GM23248 (cell line): ENCODE results near the gene DNAJC3. TPM values are rescaled to one million over a fixed set of nuclear protein-coding genes. Genes with fewer than 3 reads are reported as not detected.

ENCODE experiments used
- DNase-seq: peaks from one replicate; pipeline ENCODE4 v3.0.0-alpha.2; 2015
- H2AFZ ChIP-seq: fragments of 200-600 bp; sonication (generic); 2 replicates; pipeline ENCODE4 v1.6.1; 2016; ENCODE audit warnings: antibody characterized with exemption
- H3F3A ChIP-seq: fragments of 200-600 bp; sonication (generic); 2 replicates; pipeline ENCODE4 v1.6.1; 2016; ENCODE audit warnings: mild to moderate bottlenecking, antibody characterized with exemption, mixed run types; ENCODE audit not compliant: insufficient read depth
- H3K27ac ChIP-seq: fragments of 200-600 bp; sonication (generic); 2 replicates; pipeline ENCODE4 v1.5.1; 2016; ENCODE audit warnings: mild to moderate bottlenecking
- H3K27me3 ChIP-seq: fragments of 200-600 bp; sonication (generic); replicated peaks from 2 replicates; pipeline ENCODE4 v1.6.1; 2016; ENCODE audit warnings: mild to moderate bottlenecking; ENCODE audit not compliant: insufficient read depth
- H3K36me3 ChIP-seq: fragments of 200-600 bp; sonication (generic); 2 replicates; pipeline ENCODE4 v1.6.1; 2016; ENCODE audit warnings: low read depth, mild to moderate bottlenecking
- H3K4me1 ChIP-seq: fragments of 200-600 bp; sonication (generic); 2 replicates; pipeline ENCODE4 v1.6.1; 2016; ENCODE audit warnings: mild to moderate bottlenecking; ENCODE audit not compliant: insufficient read depth
- H3K4me2 ChIP-seq: fragments of 200-600 bp; sonication (generic); one replicate; pipeline ENCODE4 v1.6.1; 2016; ENCODE audit warnings: mild to moderate bottlenecking; ENCODE audit not compliant: unreplicated experiment
- H3K4me3 ChIP-seq: fragments of 200-600 bp; sonication (generic); 2 replicates; pipeline ENCODE4 v1.5.1; 2016; ENCODE audit warnings: mild to moderate bottlenecking
- H3K79me2 ChIP-seq: fragments of 200-600 bp; sonication (generic); 2 replicates; pipeline ENCODE4 v1.6.1; 2016; ENCODE audit warnings: mild to moderate bottlenecking; ENCODE audit not compliant: insufficient read depth
- H3K9ac ChIP-seq: fragments of 200-600 bp; sonication (generic); 2 replicates; pipeline ENCODE4 v1.6.1; 2016; ENCODE audit warnings: mild to moderate bottlenecking
- H3K9me2 ChIP-seq: fragments of 200-600 bp; sonication (generic); 2 replicates; pipeline ENCODE4 v1.6.1; 2016; ENCODE audit warnings: mixed run types, mild to moderate bottlenecking, moderate library complexity; ENCODE audit not compliant: insufficient read depth
- H3K9me3 ChIP-seq: fragments of 200-600 bp; sonication (generic); one replicate; pipeline ENCODE4 v1.6.1; 2017; ENCODE audit warnings: low read depth
- H4K20me1 ChIP-seq: fragments of 200-600 bp; sonication (generic); 2 replicates; pipeline ENCODE4 v1.6.0; 2016; ENCODE audit not compliant: insufficient read depth
- EZH2 ChIP-seq: fragments of 200-600 bp; sonication (generic); IDR thresholded peaks from 2 replicates; pipeline ENCODE4 v1.6.1; 2018; ENCODE audit warnings: antibody characterized with exemption, mild to moderate bottlenecking; ENCODE audit not compliant: insufficient read depth, poor library complexity, severe bottlenecking
- EZH2phosphoT487 ChIP-seq: fragments of 200-600 bp; sonication (generic); IDR thresholded peaks from 2 replicates; pipeline ENCODE4 v1.6.1; 2018; ENCODE audit warnings: antibody characterized with exemption, moderate library complexity, mild to moderate bottlenecking, low read depth; ENCODE audit not compliant: insufficient read depth
- WGBS, 2 experiments: methylation state at CpG; one replicate each; pipeline ENCODE4 v1.1.6; 2015 to 2017; ENCODE audit warnings: low lambda C conversion rate in 2 of 2, low coverage in 1 of 2; ENCODE audit errors: missing lambda C conversion rate in 2 of 2; 5-methylcytosine and 5-hydroxymethylcytosine counted together
- in situ Hi-C: fragments of 300-500 bp; cut with MboI; formaldehyde crosslinking; loops from 2 replicates; pipeline ENCODE4 v1.15.0; 2020
- polyA plus RNA-seq: library from polyadenylated mRNA; unstranded; fragments of >200 nt; fragmentation: Nextera tagmentation; extraction: Ambion mirVana; gene quantifications from 2 replicates; pipeline ENCODE4 v1.2.1, GENCODE V29; 2016
- total RNA-seq: library from RNA; depleted of rRNA; stranded (reverse); fragments of >200 nt; shearing (Covaris generic); gene quantifications from 2 replicates; pipeline ENCODE4 v1.2.3, GENCODE V29; 2014

Gene DNAJC3
- total and polyA plus RNA-seq, 2 experiments from 2014 or later: 39.5 to 42.4 TPM

DNA sequence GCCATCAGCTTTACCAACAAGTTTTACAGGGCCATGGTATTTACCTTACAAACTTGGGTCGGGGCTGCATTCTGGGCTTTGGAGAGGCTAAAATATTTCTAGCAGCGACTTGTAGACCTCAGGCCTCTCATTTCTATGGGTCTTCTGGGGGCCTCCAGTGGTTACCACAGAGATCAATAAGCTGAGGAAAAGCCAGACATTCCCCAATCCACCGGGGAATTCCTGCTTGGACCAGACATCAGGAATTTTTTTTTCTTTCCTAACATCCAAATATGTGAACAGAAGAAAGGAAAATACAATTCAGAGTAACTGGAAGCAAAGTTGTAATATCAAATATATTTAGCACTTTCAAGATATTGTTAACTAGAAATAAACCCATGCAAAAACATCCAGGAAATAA is 33.9 kb upstream of the DNAJC3 start:
- Histone ChIP-seq H4K20me1 (no peaks in the 10 kb centered on the region), H2AFZ (peak overlapping the region; percentile 100), H3K9ac (peak overlapping the region; percentile 76), H3K27me3 (no peaks in the 10 kb centered on the region), H3K9me3 (no peaks in the 10 kb centered on the region), H3F3A (0 out of 2 replicates have a peak, but pooled peaks cover 7% of the 10 kb centered on the region), H3K79me2 (peaks cover 24% of the 10 kb centered on the region), H3K9me2 (no peaks in the 10 kb centered on the region), H3K36me3 (peaks cover 6% of the 10 kb centered on the region; the same call in 1 of the 2 replicates), H3K27ac (no peak overlapping the region), H3K4me1 (peaks cover 12% of the 10 kb centered on the region), H3K4me2 (peak overlapping the region; percentile 90), H3K4me3 (peak overlapping the region; percentile 79)
- WGBS, 2 experiments: 94 to 95% methylated on average over 3 of the region's 3 CpGs
- no peak for DNase-seq
- in situ Hi-C loops: no loop called here
- TF ChIP-seq EZH2 (no peak), EZH2phosphoT487 (no peak)

DNA sequence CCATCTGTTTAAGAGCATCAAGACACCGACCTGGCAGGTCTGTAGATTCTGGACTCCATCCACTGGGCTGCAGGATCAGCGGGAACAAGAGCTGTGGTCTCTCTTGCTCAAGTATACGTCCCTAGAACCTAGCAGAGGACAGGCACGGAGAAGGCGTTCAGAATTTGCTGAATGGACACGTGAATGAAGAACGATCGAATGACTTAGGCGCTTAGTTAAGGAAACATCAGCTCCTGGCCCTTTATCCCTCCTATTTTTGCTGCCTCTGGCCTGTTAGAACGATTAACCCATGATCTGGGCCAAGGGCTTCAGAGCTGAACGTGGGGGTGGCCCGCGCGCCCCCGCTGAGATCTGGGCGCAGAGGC is 33.4 kb upstream of the DNAJC3 start:
- peaks cover 6% of the 10 kb centered on the region; the same call in 1 of the 2 replicates for H3K36me3 ChIP-seq
- peak overlapping the region; percentile 79 for H3K4me3 ChIP-seq
- peak overlapping the region; percentile 76 for H3K9ac ChIP-seq
- peak; percentile 58 for DNase-seq
- H4K20me1 ChIP-seq: no peaks in the 10 kb centered on the region
- H3K27ac ChIP-seq: peak overlapping the region; percentile 58
- peak overlapping the region; percentile 90 for H3K4me2 ChIP-seq
- H3K79me2 ChIP-seq: peaks cover 24% of the 10 kb centered on the region
- no peaks in the 10 kb centered on the region for H3K9me3 ChIP-seq
- WGBS, 2 experiments: 5 to 6% methylated on average over 16 of the region's 16 CpGs
- TF ChIP-seq EZH2 (no peak), EZH2phosphoT487 (no peak)
- peaks cover 12% of the 10 kb centered on the region for H3K4me1 ChIP-seq
- in situ Hi-C loops: no loop called here
- no peaks in the 10 kb centered on the region for H3K27me3 ChIP-seq
- 0 out of 2 replicates have a peak, but pooled peaks cover 7% of the 10 kb centered on the region for H3F3A ChIP-seq
- peak overlapping the region; percentile 100 for H2AFZ ChIP-seq
- no peaks in the 10 kb centered on the region for H3K9me2 ChIP-seq

DNA sequence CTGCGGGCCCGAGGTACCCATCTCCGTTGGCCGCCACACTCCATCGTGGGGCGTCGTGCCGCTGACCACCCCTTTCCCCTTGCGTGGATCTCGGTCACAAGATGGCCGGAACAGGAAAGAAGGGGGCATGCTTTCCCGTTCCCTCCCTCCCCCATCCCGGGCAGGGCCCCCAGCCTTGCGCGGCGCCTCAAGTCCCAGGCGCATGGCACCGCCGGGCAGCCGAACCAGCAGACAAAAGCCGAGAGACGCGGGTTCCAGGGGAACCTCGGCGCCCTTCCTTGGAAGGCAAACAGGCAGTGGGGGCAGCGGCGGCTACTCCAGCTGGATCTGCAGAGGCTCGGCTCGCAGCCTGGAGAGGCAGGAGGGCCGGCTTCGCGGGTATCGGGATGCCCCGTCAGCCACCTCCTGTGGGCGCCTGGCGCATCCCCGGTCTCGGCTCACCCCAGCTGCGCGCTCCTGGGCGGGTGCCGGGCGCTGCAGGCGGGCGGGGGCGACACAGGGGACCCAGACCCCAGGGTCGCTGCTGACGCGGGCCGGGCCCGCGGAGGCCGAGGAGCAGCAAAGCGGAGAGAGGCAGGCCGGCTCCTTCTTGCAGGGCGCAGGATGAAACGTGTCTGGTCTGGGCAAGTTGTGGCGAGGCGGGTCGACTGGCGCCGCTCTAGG is 32.9 kb upstream of the DNAJC3 start:
- Histone ChIP-seq H3K9ac (peak overlapping the region; percentile 76), H3K27me3 (no peaks in the 10 kb centered on the region), H3K4me2 (peak overlapping the region; percentile 90), H3K4me3 (peak overlapping the region; percentile 79), H3F3A (0 out of 2 replicates have a peak, but pooled peaks cover 7% of the 10 kb centered on the region), H3K9me2 (no peaks in the 10 kb centered on the region), H3K36me3 (peaks cover 6% of the 10 kb centered on the region; the same call in 1 of the 2 replicates), H4K20me1 (no peaks in the 10 kb centered on the region), H3K27ac (peak overlapping the region; percentile 58), H3K9me3 (no peaks in the 10 kb centered on the region), H2AFZ (peak overlapping the region; percentile 100), H3K4me1 (peaks cover 12% of the 10 kb centered on the region), H3K79me2 (peaks cover 24% of the 10 kb centered on the region)
- no peak for TF ChIP-seq EZH2phosphoT487
- TF ChIP-seq EZH2: no peak
- peak; percentile 74 for DNase-seq
- 2 to 3% methylated on average over 49 of the region's 62 CpGs for WGBS, 2 experiments
- in situ Hi-C loops: no loop called here

DNA sequence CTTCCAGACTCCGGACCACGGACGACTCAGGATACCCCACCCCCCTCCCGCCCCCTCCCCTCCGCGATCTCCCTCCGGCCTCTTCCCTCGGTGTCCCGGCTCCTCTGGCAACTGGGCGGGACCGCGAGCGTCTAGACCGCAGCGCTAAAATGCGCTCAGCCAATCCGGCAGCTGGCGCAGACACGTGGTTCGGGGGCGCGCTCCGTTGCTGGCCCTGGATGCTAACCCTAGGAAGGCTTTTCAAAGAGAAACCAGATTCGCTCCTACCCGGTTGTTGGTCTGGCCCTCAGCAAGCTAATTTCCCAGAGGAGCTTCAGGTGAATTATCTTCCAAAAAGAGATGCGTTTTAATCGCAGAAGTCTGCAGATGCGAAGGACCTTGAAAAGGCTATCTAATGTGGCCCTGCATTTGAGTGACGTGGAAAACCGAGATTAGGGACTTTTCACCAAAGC is 32.3 kb upstream of the DNAJC3 start, which contains the start of gene DZIP1:
Gene DZIP1 (minus strand): TSS at position 106 of the 452 bp plus-strand sequence. CDS start 2,677 bp downstream, outside the sequence.
- in situ Hi-C loops: no loop called here
- H3K4me2 ChIP-seq: peak within 1 kb of the TSS; percentile 90
- peaks cover 24% of the 10 kb centered on the region for H3K79me2 ChIP-seq
- TF ChIP-seq EZH2 (no peak), EZH2phosphoT487 (no peak)
- H3K27me3 ChIP-seq: no peaks in the 10 kb centered on the region
- peaks cover 12% of the 10 kb centered on the region for H3K4me1 ChIP-seq
- H3K36me3 ChIP-seq: peaks cover 6% of the 10 kb centered on the region; the same call in 1 of the 2 replicates
- H3K9ac ChIP-seq: peak within 1 kb of the TSS; percentile 76
- peak within 1 kb of the TSS; percentile 58 for H3K27ac ChIP-seq
- no peaks in the 10 kb centered on the region for H4K20me1 ChIP-seq
- peak within 1 kb of the TSS; percentile 79 for H3K4me3 ChIP-seq
- 0 to 2% methylated on average over 24 to 30 of the region's 30 CpGs for WGBS, 2 experiments
- peak; percentile 95 for DNase-seq
- H3K9me3 ChIP-seq: no peaks in the 10 kb centered on the region
- no peaks in the 10 kb centered on the region for H3K9me2 ChIP-seq
- peak within 1 kb of the TSS; percentile 100 for H2AFZ ChIP-seq
- 0 out of 2 replicates have a peak, but pooled peaks cover 7% of the 10 kb centered on the region for H3F3A ChIP-seq
